HL-60 (cell line): Measurements from ENCODE around the gene POSTN.

ENCODE experiments used
- GABPA ChIP-seq: IDR thresholded peaks from 2 replicates; pipeline ENCODE4 v1.6.1; 2012; ENCODE audit warnings: low read depth
- POLR2AphosphoS5 ChIP-seq: IDR thresholded peaks from 2 replicates; pipeline ENCODE4 v1.6.1; 2012; ENCODE audit warnings: low read depth
- TF ChIP-seq, protein P1 (sequence below): IDR thresholded peaks from one replicate; pipeline ENCODE4 v1.5.1; 2011; ENCODE audit warnings: low read length, control low read depth, inconsistent platforms; ENCODE audit not compliant: insufficient read depth

DNA sequence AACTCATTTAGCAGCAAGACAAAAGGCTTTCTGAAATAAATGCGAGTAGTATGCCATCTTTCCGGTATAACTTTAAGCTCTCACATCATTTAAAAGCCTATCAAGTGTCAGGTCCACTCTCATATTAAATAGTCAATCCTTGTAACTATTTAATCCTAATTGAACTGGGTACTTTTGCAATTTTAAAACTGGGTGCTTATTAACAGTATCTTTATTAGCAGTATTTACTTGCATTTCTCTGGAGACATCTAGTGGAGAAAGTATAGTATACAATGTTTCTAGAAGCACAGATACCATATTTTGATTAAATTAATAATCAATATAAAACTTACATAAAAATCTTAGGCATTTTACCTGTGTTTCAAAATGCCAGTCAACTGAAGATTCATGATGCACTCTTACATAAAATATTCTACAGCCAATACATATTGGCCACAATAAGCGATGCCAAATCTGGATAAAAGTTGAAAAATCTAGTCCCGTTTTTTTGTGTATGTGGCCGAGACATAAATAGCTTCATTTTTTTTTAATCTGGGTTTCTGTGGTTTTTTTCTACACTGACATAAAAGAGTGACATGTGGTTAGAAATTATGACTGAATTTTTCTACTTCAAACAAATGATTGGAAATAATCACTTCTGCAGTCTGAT lies 4.3 kb upstream of the POSTN start:
- TF ChIP-seq, protein P1, sequence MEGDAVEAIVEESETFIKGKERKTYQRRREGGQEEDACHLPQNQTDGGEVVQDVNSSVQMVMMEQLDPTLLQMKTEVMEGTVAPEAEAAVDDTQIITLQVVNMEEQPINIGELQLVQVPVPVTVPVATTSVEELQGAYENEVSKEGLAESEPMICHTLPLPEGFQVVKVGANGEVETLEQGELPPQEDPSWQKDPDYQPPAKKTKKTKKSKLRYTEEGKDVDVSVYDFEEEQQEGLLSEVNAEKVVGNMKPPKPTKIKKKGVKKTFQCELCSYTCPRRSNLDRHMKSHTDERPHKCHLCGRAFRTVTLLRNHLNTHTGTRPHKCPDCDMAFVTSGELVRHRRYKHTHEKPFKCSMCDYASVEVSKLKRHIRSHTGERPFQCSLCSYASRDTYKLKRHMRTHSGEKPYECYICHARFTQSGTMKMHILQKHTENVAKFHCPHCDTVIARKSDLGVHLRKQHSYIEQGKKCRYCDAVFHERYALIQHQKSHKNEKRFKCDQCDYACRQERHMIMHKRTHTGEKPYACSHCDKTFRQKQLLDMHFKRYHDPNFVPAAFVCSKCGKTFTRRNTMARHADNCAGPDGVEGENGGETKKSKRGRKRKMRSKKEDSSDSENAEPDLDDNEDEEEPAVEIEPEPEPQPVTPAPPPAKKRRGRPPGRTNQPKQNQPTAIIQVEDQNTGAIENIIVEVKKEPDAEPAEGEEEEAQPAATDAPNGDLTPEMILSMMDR, result no peak
- TF ChIP-seq GABPA, result no peak
- no peak for TF ChIP-seq POLR2AphosphoS5
